Body of pancreas (tissue), 4 donors: Measurements from ENCODE around the gene PHYKPL. TPM values are rescaled to one million over a fixed set of nuclear protein-coding genes. Genes with fewer than 3 reads are reported as not detected.
A peak's percentile ranks its signal among the peaks of the same experiment; 100 is the strongest.

Experiments used
- ATAC-seq: fragments of 150-250 bp; one replicate; pipeline ENCODE4 v1.9.1; 2016
- DNase-seq, 4 donors: peaks; one replicate each; pipeline ENCODE4 v3.0.0-alpha.2; 2019
- H3K27ac ChIP-seq, 4 donors: fragments of 200-600 bp; sonication (generic); 1 replicate in 3 of 4; 2 replicates in 1 of 4; pipeline versions ENCODE4 v1.5.1 to v1.6.1; 2016 to 2019; ENCODE audit warnings: mild to moderate bottlenecking in 1 of 4, mixed read lengths in 1 of 4, moderate library complexity in 1 of 4
- H3K27me3 ChIP-seq, 2 donors: fragments of 200-600 bp; sonication (generic); one replicate each; pipeline ENCODE4 v1.6.0; 2016; ENCODE audit warnings: mild to moderate bottlenecking in 1 of 2
- H3K36me3 ChIP-seq, 2 donors: fragments of 200-600 bp; sonication (generic); replicated peaks in 1 of 2; 2 replicates each; pipeline ENCODE4 v1.5.1; 2016; ENCODE audit warnings: low read depth in 2 of 2; ENCODE audit not compliant: insufficient read depth in 1 of 2
- H3K4me1 ChIP-seq: fragments of 200-600 bp; sonication (generic); one replicate; pipeline ENCODE4 v1.6.0; 2016
- H3K4me3 ChIP-seq, 2 donors: fragments of 200-600 bp; sonication (generic); 1 replicate in 1 of 2; 2 replicates in 1 of 2; pipeline ENCODE4 v1.5.1; 2016 to 2019
- H3K9me3 ChIP-seq, 3 donors: fragments of 200-600 bp; sonication (generic); 1 replicate in 2 of 3; 2 replicates in 1 of 3; pipeline ENCODE4 v1.5.1; 2016
- POLR2A ChIP-seq, 3 donors: fragments of 450-650 bp; IDR thresholded peaks; one replicate each; pipeline ENCODE4 v1.6.1; 2016; ENCODE audit warnings: antibody characterized with exemption in 3 of 3, mild to moderate bottlenecking in 2 of 3
- WGBS, 2 donors: methylation state at CpG; one replicate each; pipeline ENCODE4 v1.1.5; 2017; 5-methylcytosine and 5-hydroxymethylcytosine counted together
- intact Hi-C: fragments of 100-400 bp; cut with DNase I; formaldehyde crosslinking; loops from one replicate; pipeline ENCODE4 v1.15.1; 2023
- total RNA-seq, 2 donors: library from RNA; depleted of rRNA; stranded (reverse); fragments of >200 nt; gene quantifications; one replicate each; pipeline ENCODE4 v1.1.0, GENCODE V29; 2016
- TF ChIP-seq, protein P1 (sequence below), 7 experiments: fragments of 450-650 bp in 4 of 7; fragments of 200-600 bp in 3 of 7; sonication (generic) in 3 of 7; IDR thresholded peaks; one replicate each; pipeline ENCODE4 v1.5.1; 2016 to 2019; ENCODE audit warnings: antibody characterized with exemption in 7 of 7

PHYKPL gene
- total RNA-seq, 2 donors from 2014 or later: 47.0 to 76.5 TPM

DNA sequence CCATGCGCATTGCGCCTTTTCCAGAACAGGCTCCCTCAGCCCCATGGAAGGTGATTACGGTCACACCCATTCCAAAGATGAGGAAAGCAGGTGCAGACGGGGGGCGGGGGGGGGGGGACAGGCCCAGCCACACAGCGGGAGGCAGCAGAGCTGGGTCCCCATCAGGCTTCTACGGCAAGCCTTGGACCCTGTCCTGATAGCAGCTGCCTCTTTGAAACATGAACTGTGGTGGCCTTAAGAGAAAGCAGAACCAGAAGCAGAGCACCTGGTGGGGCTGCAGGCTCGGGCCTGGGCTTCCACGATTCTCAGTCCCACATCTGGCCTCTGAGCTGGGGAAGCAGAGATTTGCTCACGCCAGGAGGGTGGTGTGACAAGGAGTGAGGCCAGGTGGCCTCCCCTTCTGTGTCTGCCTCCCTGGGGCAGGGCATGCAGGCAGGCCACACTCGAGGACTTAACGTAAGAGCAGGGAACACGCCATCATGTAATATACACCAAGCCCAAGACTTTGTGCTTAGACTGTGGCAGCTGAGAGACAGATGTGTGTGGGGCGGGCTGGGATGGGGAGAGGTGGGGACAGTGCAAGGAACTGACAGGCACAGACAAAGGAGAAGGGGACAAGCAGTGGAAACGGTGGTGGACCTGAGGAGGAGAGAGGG lies 14.2 kb upstream of the PHYKPL start:
- no peak for ATAC-seq
- intact Hi-C loops: no loop called here
- 65 to 69% methylated on average over 15 of the region's 15 CpGs for WGBS, 2 donors

DNA sequence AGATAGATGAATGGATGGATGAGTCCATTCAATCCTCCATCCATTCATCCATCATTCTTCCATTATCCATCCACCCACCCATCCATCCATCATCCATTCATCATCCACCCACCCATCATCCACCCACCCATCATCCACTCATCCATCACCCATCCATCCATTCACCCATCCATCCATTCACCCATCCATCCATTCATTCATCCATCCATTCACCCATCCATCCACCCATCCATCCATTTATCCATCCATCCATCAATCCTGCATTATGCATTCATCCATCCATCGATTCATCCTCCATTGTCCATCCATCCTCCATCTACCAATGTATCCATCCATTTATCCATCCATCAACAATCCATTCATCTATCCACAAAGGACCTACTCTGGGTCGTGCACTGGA lies 12.8 kb upstream of the PHYKPL start:
- no peaks in the 10 kb centered on the region for H3K4me1 ChIP-seq
- no peak for ATAC-seq
- 67 to 84% methylated on average over 2 of the region's 2 CpGs for WGBS, 2 donors

More for the DNA sequence above, 14.2 kb upstream of the PHYKPL start:
- H3K27me3 ChIP-seq: peaks cover 0 to 3% of the 10 kb centered on the region in 2 donors
- H3K27ac ChIP-seq: no peak overlapping the region
- no peak overlapping the region for H3K4me3 ChIP-seq
- H3K36me3 ChIP-seq: no peaks in the 10 kb centered on the region
- TF ChIP-seq, protein P1, sequence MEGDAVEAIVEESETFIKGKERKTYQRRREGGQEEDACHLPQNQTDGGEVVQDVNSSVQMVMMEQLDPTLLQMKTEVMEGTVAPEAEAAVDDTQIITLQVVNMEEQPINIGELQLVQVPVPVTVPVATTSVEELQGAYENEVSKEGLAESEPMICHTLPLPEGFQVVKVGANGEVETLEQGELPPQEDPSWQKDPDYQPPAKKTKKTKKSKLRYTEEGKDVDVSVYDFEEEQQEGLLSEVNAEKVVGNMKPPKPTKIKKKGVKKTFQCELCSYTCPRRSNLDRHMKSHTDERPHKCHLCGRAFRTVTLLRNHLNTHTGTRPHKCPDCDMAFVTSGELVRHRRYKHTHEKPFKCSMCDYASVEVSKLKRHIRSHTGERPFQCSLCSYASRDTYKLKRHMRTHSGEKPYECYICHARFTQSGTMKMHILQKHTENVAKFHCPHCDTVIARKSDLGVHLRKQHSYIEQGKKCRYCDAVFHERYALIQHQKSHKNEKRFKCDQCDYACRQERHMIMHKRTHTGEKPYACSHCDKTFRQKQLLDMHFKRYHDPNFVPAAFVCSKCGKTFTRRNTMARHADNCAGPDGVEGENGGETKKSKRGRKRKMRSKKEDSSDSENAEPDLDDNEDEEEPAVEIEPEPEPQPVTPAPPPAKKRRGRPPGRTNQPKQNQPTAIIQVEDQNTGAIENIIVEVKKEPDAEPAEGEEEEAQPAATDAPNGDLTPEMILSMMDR (IDR thresholded peaks at IDR 0.05): no peak
- no peak for TF ChIP-seq POLR2A (IDR thresholded peaks at IDR 0.05)
- no peaks in the 10 kb centered on the region for H3K4me1 ChIP-seq
- H3K9me3 ChIP-seq: no peaks in the 10 kb centered on the region
- DNase-seq: no peak

DNA sequence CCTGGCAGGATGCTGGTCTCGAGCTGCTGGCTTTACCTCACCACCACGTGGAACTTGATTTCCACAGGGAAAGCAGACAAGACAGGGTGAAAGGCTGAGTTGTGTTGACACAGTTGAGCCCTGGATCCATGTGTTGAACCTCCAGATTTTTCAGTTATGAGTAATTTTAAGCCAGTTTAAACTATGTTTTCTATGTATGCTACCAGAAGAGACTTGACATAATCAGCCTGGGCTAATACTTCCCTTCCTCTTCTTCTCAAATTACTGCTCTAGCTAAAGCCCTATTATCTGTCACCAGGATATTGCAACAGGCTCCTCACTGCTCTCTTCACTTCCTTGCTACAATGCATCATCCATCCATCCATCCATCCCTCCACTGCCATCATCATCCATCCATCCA lies 12.0 kb upstream of the PHYKPL start:
- ATAC-seq (no peak), DNase-seq (no peak)
- no peaks in the 10 kb centered on the region for H3K9me3 ChIP-seq
- WGBS, 2 donors: 83 to 88% methylated on average over 2 of the region's 2 CpGs
- H3K36me3 ChIP-seq: no peaks in the 10 kb centered on the region
- no peak overlapping the region for H3K27ac ChIP-seq
- H3K4me3 ChIP-seq: no peak overlapping the region
- no peaks in the 10 kb centered on the region for H3K4me1 ChIP-seq
- TF ChIP-seq, protein P1 (IDR thresholded peaks at IDR 0.05): no peak
- TF ChIP-seq POLR2A (IDR thresholded peaks at IDR 0.05): no peak
- H3K27me3 ChIP-seq: peaks cover 0 to 3% of the 10 kb centered on the region in 2 donors
- intact Hi-C loops: no loop called here

More for the DNA sequence above, 12.8 kb upstream of the PHYKPL start:
- H3K27ac ChIP-seq: no peak overlapping the region
- H3K27me3 ChIP-seq: peaks cover 0 to 3% of the 10 kb centered on the region in 2 donors
- DNase-seq: no peak
- TF ChIP-seq, protein P1 (IDR thresholded peaks at IDR 0.05): no peak
- TF ChIP-seq POLR2A (IDR thresholded peaks at IDR 0.05): no peak
- no peak overlapping the region for H3K4me3 ChIP-seq
- intact Hi-C loops: no loop called here
- no peaks in the 10 kb centered on the region for H3K36me3 ChIP-seq
- no peaks in the 10 kb centered on the region for H3K9me3 ChIP-seq

DNA sequence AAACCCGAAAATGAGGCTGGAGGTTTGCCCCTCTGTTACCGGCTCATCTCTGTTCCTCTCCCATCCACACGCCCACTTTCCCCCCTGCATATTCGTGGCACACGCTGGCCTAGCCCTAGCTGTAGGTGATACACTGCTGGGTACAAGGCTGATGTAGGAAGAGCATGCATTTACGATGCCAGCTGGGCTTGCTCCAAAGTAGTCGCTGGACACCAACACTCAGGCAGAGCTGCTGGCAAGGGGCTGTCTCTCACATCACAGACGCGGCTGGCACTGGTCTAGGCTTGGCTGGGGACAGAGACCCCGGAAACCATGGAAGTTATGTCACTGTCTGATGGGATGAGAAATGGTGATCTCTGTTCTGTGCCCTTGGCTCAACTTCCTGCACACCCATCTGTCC lies 9.8 kb upstream of the PHYKPL start:
- Histone ChIP-seq H3K27me3 (peaks cover 0 to 3% of the 10 kb centered on the region in 2 donors), H3K27ac (no peak overlapping the region), H3K9me3 (no peaks in the 10 kb centered on the region), H3K4me3 (no peak overlapping the region), H3K4me1 (peaks cover 7% of the 10 kb centered on the region), H3K36me3 (no peaks in the 10 kb centered on the region)
- intact Hi-C loops: no loop called here
- DNase-seq (no peak), ATAC-seq (no peak)
- no peak for TF ChIP-seq POLR2A (IDR thresholded peaks at IDR 0.05)
- TF ChIP-seq, protein P1 (IDR thresholded peaks at IDR 0.05): no peak
- 65 to 74% methylated on average over 7 to 10 of the region's 10 CpGs for WGBS, 2 donors

DNA sequence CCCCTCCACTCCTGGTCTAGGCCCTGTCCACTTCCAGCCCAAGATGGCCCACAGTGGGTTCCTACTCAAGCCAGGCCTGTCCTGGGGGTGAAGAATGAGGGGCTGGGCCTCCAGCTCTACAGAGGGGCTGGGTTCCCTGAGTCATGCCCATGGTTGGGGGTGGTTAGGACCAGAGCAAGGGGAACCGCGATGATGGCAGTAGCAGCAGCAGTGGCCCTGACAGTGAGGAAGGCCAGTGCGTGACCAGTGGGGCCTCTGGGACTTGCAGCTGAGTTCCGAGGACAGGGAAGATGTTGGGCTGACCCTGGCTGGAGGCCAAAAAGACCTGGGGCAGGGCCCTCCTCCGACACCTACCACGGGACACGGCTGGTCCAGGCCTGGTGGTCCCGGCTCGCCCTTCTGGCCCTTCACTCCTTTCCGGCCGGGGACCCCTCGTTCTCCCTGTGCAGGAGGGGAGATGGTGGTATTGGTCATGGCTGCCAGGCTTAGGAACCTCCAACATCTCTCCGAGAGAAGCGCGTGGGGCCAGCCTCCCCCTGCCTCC lies 9.2 kb upstream of the PHYKPL start:
- 76 to 78% methylated on average over 6 to 10 of the region's 15 CpGs for WGBS, 2 donors
- H3K4me3 ChIP-seq: no peak overlapping the region
- TF ChIP-seq POLR2A (IDR thresholded peaks at IDR 0.05): no peak
- TF ChIP-seq, protein P1 (IDR thresholded peaks at IDR 0.05): no peak
- ATAC-seq: no peak
- H3K4me1 ChIP-seq: peaks cover 13% of the 10 kb centered on the region
- peaks cover 0 to 3% of the 10 kb centered on the region in 2 donors for H3K27me3 ChIP-seq
- intact Hi-C loops: no loop called here
- no peaks in the 10 kb centered on the region for H3K36me3 ChIP-seq
- H3K27ac ChIP-seq: no peak overlapping the region
- H3K9me3 ChIP-seq: no peaks in the 10 kb centered on the region
- peak in 2 of 4 donors; percentile 26 to 28 for DNase-seq
